ENCODE measurements around the gene ZBTB8A.
"Not testable (repeated sequence)": the region's sequence is repeated elsewhere in the genome, so short reads cannot be mapped to it uniquely, and the experiment has no call there.

ZBTB8A gene

DNA sequence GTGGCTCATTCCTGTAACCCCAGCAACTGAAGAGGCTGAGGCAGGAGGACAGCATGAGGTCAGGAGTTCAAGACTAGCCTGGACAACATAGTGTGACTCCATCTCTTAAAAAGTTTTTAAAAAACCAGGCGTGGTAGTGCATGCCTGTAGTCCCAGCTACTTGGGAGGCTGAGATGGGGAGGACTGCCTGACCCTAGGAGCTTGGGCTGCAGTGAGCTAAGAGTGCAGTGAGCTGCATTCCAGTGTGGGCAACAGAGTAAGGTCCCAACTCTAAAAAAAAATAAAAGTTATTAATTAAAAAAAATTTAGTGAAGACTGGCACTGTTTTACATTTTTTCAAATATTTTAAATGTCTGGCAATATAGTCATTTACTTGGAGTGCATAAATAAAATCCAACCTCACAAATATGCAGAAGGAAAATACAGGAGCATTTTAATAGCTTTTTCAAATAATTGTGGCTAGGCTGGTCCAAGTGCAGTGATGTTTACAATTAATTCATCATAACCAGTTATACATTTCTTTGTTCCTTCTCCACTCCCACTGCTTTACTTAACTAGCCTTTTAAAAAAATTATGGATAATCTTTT, 100.4 kb downstream of the ZBTB8A start:
- TF ChIP-seq, protein P1, sequence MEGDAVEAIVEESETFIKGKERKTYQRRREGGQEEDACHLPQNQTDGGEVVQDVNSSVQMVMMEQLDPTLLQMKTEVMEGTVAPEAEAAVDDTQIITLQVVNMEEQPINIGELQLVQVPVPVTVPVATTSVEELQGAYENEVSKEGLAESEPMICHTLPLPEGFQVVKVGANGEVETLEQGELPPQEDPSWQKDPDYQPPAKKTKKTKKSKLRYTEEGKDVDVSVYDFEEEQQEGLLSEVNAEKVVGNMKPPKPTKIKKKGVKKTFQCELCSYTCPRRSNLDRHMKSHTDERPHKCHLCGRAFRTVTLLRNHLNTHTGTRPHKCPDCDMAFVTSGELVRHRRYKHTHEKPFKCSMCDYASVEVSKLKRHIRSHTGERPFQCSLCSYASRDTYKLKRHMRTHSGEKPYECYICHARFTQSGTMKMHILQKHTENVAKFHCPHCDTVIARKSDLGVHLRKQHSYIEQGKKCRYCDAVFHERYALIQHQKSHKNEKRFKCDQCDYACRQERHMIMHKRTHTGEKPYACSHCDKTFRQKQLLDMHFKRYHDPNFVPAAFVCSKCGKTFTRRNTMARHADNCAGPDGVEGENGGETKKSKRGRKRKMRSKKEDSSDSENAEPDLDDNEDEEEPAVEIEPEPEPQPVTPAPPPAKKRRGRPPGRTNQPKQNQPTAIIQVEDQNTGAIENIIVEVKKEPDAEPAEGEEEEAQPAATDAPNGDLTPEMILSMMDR (IDR thresholded peaks at IDR 0.05; ENCODE audit: unreplicated experiment in 3 of 3): no peak
- H3K36me3 Mint-ChIP-seq (ENCODE audit: low read depth): peaks cover 14% of the 10 kb centered on the region
- H3K4me1 Mint-ChIP-seq: no peaks in the 10 kb centered on the region
- no peaks in the 10 kb centered on the region for H3K9me3 Mint-ChIP-seq
- H3K27ac Mint-ChIP-seq: no peak overlapping the region
- no peaks in the 10 kb centered on the region for H3K27me3 Mint-ChIP-seq (ENCODE audit: low read depth)
- no peak overlapping the region for H3K4me3 Mint-ChIP-seq

DNA sequence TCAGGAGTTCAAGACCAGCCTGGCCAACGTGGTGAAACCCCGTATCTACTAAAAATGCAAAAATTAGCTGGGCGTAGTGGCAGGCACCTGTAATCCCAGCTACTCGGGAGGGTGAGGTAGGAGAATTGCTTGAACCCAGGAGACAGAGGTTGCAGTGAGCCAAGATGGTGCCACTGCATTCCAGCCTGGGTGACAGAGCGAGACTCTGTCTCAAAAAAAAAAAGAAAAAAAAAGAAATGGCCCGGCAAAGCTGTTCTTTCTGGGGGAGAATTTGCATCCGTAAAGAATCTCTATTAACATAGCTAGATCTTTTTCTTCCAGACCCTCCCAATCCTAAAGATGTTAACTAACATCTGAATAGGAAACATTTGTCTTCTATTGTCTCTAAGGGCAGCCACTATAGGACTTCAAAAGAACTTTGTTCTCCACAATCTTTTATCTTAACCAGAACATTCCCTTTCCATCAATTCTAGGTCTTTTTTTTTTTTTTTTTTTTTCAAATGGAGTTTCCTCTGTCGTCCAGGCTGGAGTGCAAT, 103.1 kb downstream of the ZBTB8A start:
- H3K9me3 Mint-ChIP-seq; H3K36me3 Mint-ChIP-seq (ENCODE audit: low read depth); H3K4me1 Mint-ChIP-seq; H3K27me3 Mint-ChIP-seq (ENCODE audit: low read depth); H3K4me3 Mint-ChIP-seq; H3K27ac Mint-ChIP-seq: not testable (repeated sequence)

DNA sequence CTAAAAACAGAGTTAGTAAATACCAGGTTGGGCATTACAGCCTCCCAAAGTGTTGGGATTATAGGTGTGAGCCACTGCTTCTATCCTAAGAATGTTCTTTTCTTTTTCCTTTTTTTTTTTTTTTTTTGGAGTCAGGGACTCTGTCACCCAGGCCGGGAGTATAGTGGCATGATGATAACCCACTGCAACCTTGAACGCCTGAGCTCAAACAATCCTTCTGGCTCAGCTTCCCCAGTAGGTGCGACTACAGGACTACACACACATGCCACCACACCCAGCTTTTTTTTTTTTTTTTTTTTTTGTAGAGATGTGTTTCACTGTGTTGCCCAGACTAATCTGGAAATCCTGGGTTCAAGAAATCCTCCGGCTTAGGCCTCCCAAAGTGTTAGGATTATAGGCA, 105.2 kb downstream of the ZBTB8A start:
- H3K4me1 Mint-ChIP-seq: peaks cover 9% of the 10 kb centered on the region
- TF ChIP-seq, protein P1 (IDR thresholded peaks at IDR 0.05; ENCODE audit: unreplicated experiment in 3 of 3): no peak
- no peaks in the 10 kb centered on the region for H3K27me3 Mint-ChIP-seq (ENCODE audit: low read depth)
- no peak overlapping the region for H3K27ac Mint-ChIP-seq
- peaks cover 11% of the 10 kb centered on the region for H3K36me3 Mint-ChIP-seq (ENCODE audit: low read depth)
- H3K9me3 Mint-ChIP-seq: no peaks in the 10 kb centered on the region
- no peak overlapping the region for H3K4me3 Mint-ChIP-seq

DNA sequence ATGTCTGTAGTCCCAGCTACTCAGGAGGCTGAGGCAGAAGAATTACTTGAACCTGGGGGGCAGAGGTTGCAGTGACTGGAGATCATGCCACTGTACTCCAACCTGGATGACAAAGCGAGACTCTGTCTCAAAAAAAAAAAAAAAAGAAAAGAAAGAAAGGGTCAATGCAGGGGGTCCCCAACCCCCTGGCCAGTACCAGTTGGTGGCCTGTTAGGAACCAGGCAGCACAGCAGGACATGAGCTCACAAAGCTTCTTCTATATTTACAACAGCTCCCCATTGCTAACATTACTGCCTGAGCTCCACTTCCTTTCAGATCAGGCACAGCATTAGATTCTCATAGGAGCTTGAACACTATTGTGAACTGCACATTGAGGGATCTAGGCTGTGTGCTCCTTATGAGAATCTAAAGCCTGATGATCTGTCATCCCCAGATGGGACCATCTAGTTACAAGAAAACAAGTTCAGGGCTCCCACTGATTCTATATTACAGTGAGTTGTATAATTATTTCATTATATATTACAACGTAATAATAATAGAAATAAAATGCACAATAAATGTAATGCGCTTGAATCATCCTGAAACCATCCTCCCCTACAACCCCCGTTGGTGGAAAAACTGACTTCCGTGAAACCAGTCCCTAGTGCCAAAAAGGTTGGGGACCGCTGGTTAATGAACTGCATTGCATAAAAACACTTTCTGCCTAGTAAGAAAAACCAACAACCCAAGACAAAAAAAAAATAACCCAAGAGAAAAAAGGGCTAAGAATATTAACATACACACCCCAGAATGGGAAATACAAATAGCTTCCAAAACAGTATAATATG, 108.3 kb downstream of the ZBTB8A start:
- Mint-ChIP-seq H3K4me3 (peak overlapping the region; percentile 78 to 90 (median 88)), H3K9me3 (no peaks in the 10 kb centered on the region), H3K36me3 (ENCODE audit: low read depth) (peaks cover 19% of the 10 kb centered on the region), H3K27me3 (ENCODE audit: low read depth) (no peaks in the 10 kb centered on the region), H3K27ac (peak overlapping the region in 2 of 3 experiments; percentile 44 to 86), H3K4me1 (peaks cover 23% of the 10 kb centered on the region)
- TF ChIP-seq, protein P1 (IDR thresholded peaks at IDR 0.05; ENCODE audit: unreplicated experiment in 3 of 3): no peak

DNA sequence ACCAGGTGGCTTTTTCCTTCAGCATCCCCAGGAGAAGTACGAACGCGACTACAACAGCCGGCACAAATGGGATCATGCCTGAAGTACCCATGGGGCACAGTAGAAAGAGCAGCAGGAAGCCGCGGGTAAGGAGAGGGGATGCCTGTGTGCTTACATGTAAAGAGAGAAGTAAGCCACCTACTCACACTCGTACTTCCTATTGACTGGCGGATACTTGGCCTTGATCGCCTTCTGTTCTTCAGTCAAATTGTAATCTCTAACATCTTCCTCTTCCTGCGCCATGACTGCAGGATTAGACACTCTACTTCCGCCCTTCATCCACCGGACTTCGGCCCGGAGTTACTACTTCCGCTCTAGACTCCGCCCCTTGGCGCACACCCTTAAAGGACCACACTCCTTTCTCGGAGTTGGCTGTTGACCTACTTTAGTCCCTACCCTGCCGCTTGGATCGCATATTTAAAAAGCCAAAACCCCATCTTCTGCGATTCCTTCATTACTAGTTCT, 111.1 kb downstream of the ZBTB8A start, which contains the start of gene ZBTB8OS:
Gene ZBTB8OS (minus strand): TSS at position 303 of the 504 bp plus-strand sequence. CDS start 21 bp downstream, at position 282.
- Mint-ChIP-seq H3K27ac (peak within 1 kb of the TSS; percentile 100), H3K4me3 (peak within 1 kb of the TSS; percentile 93 to 94 (median 94))
- TF ChIP-seq, protein P1 (IDR thresholded peaks at IDR 0.05; ENCODE audit: unreplicated experiment in 3 of 3): no peak

DNA sequence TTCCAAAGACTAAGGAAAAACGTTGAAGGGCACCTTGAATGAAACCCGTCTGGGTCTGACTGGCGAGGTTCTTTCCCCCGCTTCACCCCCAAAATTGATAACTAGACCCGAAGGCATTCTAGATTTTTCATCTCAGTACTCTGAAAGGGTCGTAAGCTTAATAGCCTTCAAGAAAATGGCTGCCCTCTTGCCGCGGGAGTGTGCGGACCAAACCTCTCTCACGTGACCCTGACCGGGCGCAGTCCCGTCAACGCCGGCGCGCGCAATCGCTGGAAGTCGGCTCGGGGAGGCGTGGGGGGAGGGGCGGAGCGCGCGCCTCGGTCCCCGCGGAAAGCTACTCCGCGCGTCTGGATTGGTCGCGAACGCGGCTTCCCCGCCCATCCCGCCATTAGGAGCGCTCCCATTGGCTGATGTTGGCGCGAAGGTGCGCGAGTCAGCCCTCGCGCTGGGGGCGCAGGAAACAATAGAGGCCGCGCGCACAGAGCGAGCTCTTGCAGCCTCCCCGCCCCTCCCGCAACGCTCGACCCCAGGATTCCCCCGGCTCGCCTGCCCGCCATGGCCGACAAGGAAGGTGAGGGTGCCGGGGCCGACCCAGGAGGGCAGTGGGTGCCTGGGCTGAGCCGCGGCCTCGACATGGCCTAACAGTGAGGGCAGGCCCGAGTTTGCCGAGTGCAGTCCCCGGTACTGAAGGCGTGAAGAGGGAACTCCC, 111.7 kb downstream of the ZBTB8A start, which contains the start of gene RBBP4:
Gene RBBP4 (plus strand): TSS at position 457 of the 709 bp plus-strand sequence. CDS start 99 bp downstream, at position 556.
- H3K36me3 Mint-ChIP-seq (ENCODE audit: low read depth): peaks cover 41% of the 10 kb centered on the region
- peaks cover 41% of the 10 kb centered on the region for H3K4me1 Mint-ChIP-seq
- H3K27ac Mint-ChIP-seq: peak within 1 kb of the TSS; percentile 100
- TF ChIP-seq, protein P1 (IDR thresholded peaks at IDR 0.05; ENCODE audit: unreplicated experiment in 3 of 3): no peak
- no peaks in the 10 kb centered on the region for H3K9me3 Mint-ChIP-seq
- H3K4me3 Mint-ChIP-seq: peak within 1 kb of the TSS; percentile 93 to 94 (median 94)
- H3K27me3 Mint-ChIP-seq (ENCODE audit: low read depth): no peaks in the 10 kb centered on the region

More for the DNA sequence above, 111.1 kb downstream of the ZBTB8A start, which contains the start of gene ZBTB8OS:
- Mint-ChIP-seq H3K36me3 (ENCODE audit: low read depth) (peaks cover 38% of the 10 kb centered on the region), H3K9me3 (no peaks in the 10 kb centered on the region), H3K4me1 (peaks cover 35% of the 10 kb centered on the region), H3K27me3 (ENCODE audit: low read depth) (no peaks in the 10 kb centered on the region)
